ENCODE data around the gene KRTAP10-2.

The KRTAP10-2 gene

GRCh38 chr21:44571844-44572782, 20.8 kb upstream of the KRTAP10-2 start (continued):
- no peak for TF ChIP-seq ZNF626 (tag by site-specific recombination; IDR thresholded peaks at IDR 0.05)
- TF ChIP-seq, protein P1, sequence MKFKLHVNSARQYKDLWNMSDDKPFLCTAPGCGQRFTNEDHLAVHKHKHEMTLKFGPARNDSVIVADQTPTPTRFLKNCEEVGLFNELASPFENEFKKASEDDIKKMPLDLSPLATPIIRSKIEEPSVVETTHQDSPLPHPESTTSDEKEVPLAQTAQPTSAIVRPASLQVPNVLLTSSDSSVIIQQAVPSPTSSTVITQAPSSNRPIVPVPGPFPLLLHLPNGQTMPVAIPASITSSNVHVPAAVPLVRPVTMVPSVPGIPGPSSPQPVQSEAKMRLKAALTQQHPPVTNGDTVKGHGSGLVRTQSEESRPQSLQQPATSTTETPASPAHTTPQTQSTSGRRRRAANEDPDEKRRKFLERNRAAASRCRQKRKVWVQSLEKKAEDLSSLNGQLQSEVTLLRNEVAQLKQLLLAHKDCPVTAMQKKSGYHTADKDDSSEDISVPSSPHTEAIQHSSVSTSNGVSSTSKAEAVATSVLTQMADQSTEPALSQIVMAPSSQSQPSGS (tag by site-specific recombination; IDR thresholded peaks at IDR 0.05; ENCODE audit: low read depth) = no peak
- no peak for TF ChIP-seq ZNF660 (tag by site-specific recombination; IDR thresholded peaks at IDR 0.05)
- TF ChIP-seq ZNF610 (tag by site-specific recombination; IDR thresholded peaks at IDR 0.05; ENCODE audit: borderline replicate concordance) = no peak

GRCh38 chr21:44571296-44571695, 20.0 kb upstream of the KRTAP10-2 start:
- Histone ChIP-seq H3K27ac (ENCODE audit: extremely low read depth, low read depth, low read length) (no peak overlapping the region), H3K9me3 (ENCODE audit: control insufficient read depth, insufficient read depth, low read depth, low read length) (no peaks in the 10 kb centered on the region), H3K4me3 (ENCODE audit: low read depth, low read length) (no peak overlapping the region), H3K4me1 (ENCODE audit: control insufficient read depth, insufficient read depth, low read length) (no peaks in the 10 kb centered on the region), H3K36me3 (ENCODE audit: control insufficient read depth in 2 of 2, insufficient read depth in 1 of 2, low read length in 2 of 2) (no peaks in the 10 kb centered on the region)
- no peak for TF ChIP-seq ZNF391 (tag by site-specific recombination; IDR thresholded peaks at IDR 0.05; ENCODE audit: borderline replicate concordance, low read depth)
- no peak for TF ChIP-seq ZSCAN23 (tag by site-specific recombination; IDR thresholded peaks at IDR 0.05)
- TF ChIP-seq TRIM28 (IDR thresholded peaks at IDR 0.05; ENCODE audit: borderline replicate concordance, low read length) = peak; percentile 53; the same call in 1 of the 2 replicates
- peak; percentile 83 for TF ChIP-seq SETDB1 (IDR thresholded peaks at IDR 0.05; ENCODE audit: insufficient read length, low read length)
- CTCF ChIA-PET = no interaction called here
- POLR2A ChIA-PET = no interaction called here

GRCh38 chr21:44569861-44570517, 18.7 kb upstream of the KRTAP10-2 start:
- no peaks in the 10 kb centered on the region for H3K4me1 ChIP-seq (ENCODE audit: control insufficient read depth, insufficient read depth, low read length)
- H3K36me3 ChIP-seq (ENCODE audit: control insufficient read depth in 2 of 2, insufficient read depth in 1 of 2, low read length in 2 of 2) = no peaks in the 10 kb centered on the region

More at GRCh38 chr21:44569861-44570517, 18.7 kb upstream of the KRTAP10-2 start:
- H3K4me3 ChIP-seq (ENCODE audit: low read depth, low read length) = no peak overlapping the region
- no peaks in the 10 kb centered on the region for H3K9me3 ChIP-seq (ENCODE audit: control insufficient read depth, insufficient read depth, low read depth, low read length)
- H3K27ac ChIP-seq (ENCODE audit: extremely low read depth, low read depth, low read length) = no peak overlapping the region
- ChIA-PET CTCF (no interaction called here), POLR2A (no interaction called here)
- no peak for TF ChIP-seq ZNF341 (tag by site-specific recombination; IDR thresholded peaks at IDR 0.05; ENCODE audit: low read depth)
- TF ChIP-seq, protein P1 (tag by site-specific recombination; IDR thresholded peaks at IDR 0.05; ENCODE audit: low read depth) = no peak
- no peak for TF ChIP-seq ZSCAN23 (tag by site-specific recombination; IDR thresholded peaks at IDR 0.05)
- no peak for TF ChIP-seq ZNF747 (tag by site-specific recombination; IDR thresholded peaks at IDR 0.05)
- TF ChIP-seq, protein P2, sequence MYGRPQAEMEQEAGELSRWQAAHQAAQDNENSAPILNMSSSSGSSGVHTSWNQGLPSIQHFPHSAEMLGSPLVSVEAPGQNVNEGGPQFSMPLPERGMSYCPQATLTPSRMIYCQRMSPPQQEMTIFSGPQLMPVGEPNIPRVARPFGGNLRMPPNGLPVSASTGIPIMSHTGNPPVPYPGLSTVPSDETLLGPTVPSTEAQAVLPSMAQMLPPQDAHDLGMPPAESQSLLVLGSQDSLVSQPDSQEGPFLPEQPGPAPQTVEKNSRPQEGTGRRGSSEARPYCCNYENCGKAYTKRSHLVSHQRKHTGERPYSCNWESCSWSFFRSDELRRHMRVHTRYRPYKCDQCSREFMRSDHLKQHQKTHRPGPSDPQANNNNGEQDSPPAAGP (tag by site-specific recombination; IDR thresholded peaks at IDR 0.05) = no peak
- no peak for TF ChIP-seq ZNF621 (tag by site-specific recombination; IDR thresholded peaks at IDR 0.05)
- no peak for TF ChIP-seq ZNF529 (tag by site-specific recombination; IDR thresholded peaks at IDR 0.05; ENCODE audit: insufficient replicate concordance)
- TF ChIP-seq KLF10 (tag by site-specific recombination; IDR thresholded peaks at IDR 0.05) = no peak
- TF ChIP-seq ZNF366 (tag by site-specific recombination; conservative IDR thresholded peaks at IDR 0.05) = no peak
- TF ChIP-seq ZNF544 (tag by site-specific recombination; IDR thresholded peaks at IDR 0.05) = no peak
- no peak for TF ChIP-seq OVOL3 (tag by site-specific recombination; IDR thresholded peaks at IDR 0.05)
- TF ChIP-seq KLF16 (tag by site-specific recombination; IDR thresholded peaks at IDR 0.05) = no peak
- TF ChIP-seq ZNF670 (tag by site-specific recombination; IDR thresholded peaks at IDR 0.05; ENCODE audit: low read depth) = no peak
- no peak for TF ChIP-seq RBAK (tag by site-specific recombination; IDR thresholded peaks at IDR 0.05)
- TF ChIP-seq HIC1 (tag by site-specific recombination; IDR thresholded peaks at IDR 0.05) = no peak

Data from HEK293 (cell line).